ENCODE measurements around the gene LINGO3. TPM values are rescaled to one million over a fixed set of nuclear protein-coding genes. Genes with fewer than 3 reads are reported as not detected.

The LINGO3 gene
- total RNA-seq, 1 donor from 2014 or later, result not detected

DNA sequence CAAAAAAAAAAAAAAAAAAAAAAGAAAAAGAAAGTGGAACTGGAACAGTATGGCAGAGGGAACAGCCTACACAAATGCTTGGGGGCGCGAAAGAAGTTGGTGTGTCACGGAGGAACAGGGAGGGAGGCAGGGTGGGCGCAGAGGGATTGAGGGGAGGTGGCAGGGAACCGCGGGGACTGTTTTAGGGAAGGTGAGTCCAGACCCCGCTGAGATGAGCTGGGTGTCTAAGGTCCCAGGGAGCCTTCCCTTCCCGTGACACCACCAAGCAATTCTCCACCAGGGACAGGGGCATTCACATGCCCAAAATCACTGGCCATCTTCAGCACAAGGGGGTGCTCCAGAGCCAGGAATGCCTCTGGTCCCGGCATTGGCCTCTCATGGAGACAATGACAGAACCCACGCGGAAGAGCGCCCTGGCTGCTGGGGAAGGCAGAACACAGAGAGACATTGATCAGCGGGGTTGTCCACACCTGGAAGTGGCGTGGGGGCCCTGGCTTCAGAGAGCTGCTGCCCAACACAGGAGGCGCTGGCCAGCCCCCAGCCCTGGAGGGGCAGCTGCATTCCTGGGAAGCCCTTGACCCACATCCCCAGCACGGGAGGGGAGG lies 32.9 kb downstream of the LINGO3 start:
- ATAC-seq (ENCODE audit: poor library complexity) (peak; percentile 36), DNase-seq (peak; percentile 78)
- intact Hi-C loops (cut with DNase I), result loop anchor here (5.0 kb wide), 2 partner anchors 38 to 42 kb away; partner anchors contain the start of genes PLEKHJ1 and SF3A2

DNA sequence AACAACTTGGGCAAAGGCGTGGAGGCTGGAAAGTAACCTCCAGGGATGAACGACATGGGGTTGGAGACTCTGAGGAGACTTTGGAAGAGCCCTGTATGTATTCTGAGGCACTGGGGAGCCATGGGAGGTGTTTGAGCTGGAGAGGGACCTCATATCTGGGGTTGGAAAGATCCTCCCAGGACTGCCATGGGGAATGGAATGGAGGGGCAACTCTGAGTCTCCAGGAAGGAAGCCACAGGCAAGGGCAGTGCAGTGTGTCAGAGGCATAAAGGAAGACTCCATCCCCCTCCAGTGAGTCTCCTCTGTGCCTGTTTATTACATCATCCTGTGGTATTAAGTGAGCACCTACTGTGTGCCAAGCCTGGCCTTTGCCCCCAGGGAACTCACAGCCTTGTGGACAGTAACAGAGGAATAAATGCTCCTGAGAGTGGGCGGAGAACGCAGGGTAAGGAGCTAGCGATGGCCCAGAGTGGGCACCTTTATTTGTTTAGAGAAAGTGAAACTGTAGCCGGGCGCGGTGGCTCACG lies 33.7 kb downstream of the LINGO3 start:
- DNase-seq (no peak), ATAC-seq (ENCODE audit: poor library complexity) (no peak)
- intact Hi-C loops (cut with DNase I), result loop anchor here (5.0 kb wide), 1 partner anchor 37 kb away; the partner anchor contains the start of genes PLEKHJ1 and SF3A2

DNA sequence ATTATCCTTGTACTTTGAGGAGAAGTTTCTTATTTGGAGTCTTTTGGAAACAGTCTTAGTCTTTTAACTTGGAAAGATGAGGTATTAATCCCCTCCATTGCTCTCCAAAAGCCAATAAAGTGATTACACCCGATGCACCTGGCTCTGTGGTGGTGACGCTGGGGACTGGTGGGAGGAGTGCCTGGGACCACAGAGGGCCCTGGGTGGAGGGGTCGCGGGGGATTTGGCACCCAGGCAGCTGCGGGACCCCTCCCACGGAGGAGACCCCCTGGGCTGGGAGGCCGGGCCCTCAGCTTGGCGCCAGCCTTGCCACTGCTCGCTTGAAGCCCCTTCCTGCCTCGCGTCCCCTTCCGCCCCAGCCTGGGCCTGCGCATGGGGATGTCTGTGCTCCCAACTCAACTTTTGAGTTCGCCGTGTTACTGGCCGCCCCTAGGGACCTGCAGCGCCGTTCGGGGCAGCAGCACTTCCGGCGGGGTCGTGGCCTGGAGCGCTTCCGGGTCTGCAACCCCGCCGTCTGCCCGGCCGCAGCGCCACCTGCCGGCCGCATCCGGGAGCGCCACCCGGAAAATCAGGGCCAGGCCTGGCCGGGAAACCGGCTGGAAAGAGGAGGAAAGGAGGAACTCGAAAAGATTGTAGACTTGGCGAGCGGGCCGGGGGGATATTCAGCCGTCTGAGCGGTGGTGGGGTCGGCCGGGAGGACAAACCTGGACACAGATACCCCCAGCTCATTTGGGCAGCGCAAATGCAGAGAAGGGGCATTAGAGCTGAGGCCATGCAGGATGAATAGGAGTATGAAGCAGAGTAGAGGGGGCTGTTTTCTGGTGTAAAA lies 34.4 kb downstream of the LINGO3 start:
- DNase-seq (peak; percentile 85), ATAC-seq (ENCODE audit: poor library complexity) (peak; percentile 21)
- intact Hi-C loops (cut with DNase I), result loop anchor here (5.0 kb wide), 1 partner anchor 36 kb away; the partner anchor contains the start of genes PLEKHJ1 and SF3A2

DNA sequence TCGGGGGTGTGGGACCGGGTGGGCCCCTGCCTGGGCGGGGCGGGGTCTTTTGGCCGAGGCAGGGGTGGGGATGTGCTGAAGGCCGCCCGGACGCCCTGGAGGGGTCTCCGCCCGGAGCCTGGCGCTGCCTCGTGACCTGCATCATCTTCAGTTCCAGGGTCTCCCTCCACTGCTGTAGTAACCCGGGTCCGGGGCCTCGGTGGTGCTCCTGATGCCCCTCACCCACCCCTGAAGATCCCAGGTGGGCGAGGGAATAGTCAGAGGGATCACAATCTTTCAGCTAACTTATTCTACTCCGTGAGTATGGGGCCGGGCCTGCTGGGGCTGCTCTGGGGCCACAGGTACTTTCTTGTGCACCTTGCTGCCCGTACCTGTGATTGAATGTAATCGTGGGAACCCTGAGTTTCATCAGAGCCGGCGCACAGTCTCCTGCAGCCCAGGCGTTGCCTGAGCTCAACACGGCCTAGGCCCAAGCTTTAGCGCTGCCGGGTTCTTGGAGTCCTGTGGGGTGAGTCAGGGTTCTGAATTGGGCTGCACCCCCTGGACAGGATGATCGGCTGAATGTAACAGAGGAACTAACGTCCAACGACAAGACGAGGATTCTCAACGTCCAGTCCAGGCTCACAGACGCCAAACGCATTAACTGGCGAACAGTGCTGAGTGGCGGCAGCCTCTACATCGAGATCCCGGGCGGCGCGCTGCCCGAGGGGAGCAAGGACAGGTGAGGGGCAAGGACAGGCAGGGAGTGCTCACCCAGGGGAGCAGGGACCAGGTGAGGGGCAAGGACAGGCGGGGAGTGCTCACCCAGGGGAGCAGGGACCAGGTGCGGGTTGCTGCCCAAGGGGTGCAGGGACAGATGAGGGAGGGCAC lies 36.5 kb downstream of the LINGO3 start:
- ATAC-seq (ENCODE audit: poor library complexity) (no peak), DNase-seq (no peak)
- intact Hi-C loops (cut with DNase I), result loop anchor here (5.0 kb wide), 1 partner anchor 34 kb away; the partner anchor contains the start of genes PLEKHJ1 and SF3A2

DNA sequence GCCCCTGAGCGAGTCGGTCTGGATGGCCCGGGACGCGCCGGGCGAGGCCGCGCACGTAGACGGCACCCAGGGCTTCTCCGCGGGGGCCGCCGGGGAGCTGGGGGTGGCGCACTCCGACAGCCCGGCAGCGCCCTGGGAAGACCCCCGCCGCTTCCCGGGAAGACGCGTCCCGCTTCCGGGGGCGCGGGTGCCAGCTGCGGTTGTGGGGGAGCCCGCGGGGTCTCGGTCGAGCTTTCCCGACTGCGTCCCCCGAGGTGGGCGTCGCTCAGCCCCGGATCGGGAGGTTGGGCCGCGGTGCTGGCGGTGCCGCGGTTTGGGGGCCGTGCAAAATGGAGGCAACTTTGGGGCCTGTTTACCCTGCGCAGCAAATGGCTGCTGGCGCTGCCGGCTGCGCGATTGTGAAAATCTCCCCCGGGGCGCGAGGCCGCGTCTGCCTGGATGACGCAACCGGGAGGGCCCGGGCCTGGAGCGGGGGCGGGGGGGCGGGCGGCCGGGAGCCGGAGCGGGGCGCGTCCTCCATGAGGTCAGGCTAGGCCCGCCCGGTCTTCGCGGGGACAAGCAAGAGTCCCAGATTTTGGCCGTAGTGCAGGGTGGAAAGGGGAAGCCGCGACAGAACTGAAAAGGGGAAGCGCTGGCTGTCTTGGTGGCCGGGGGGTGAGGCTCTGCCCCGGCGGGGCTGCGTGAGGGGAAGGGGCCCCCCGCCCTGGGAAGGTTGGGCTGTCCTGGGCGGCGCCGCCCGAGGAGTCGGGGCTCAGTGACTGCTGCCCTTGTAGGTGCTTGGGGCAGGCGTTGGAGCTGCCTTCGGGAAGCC lies 37.3 kb downstream of the LINGO3 start:
- peak; percentile 93 for DNase-seq
- intact Hi-C loops (cut with DNase I), result loop anchor here (5.0 kb wide), 1 partner anchor 33 kb away; the partner anchor contains the start of genes PLEKHJ1 and SF3A2
- ATAC-seq (ENCODE audit: poor library complexity), result peak; percentile 59

DNA sequence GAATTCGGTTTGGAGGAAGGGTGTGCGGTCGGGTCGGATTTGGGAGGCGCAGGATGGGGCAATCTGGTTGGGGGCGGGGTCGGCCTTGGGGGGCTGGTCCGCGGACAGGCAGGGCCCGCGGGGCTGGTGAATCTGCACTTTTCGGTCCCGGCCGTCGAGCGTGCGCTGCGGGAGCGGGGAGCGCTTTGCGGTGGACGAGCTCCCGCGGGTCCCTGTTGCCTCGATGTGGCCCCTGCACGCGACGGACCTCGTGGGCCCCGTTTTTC lies 37.9 kb downstream of the LINGO3 start:
- ATAC-seq (ENCODE audit: poor library complexity) (peak; percentile 26), DNase-seq (peak; percentile 79)
- intact Hi-C loops (cut with DNase I), result loop anchor here (5.0 kb wide), 1 partner anchor 33 kb away; the partner anchor contains the start of genes PLEKHJ1 and SF3A2

DNA sequence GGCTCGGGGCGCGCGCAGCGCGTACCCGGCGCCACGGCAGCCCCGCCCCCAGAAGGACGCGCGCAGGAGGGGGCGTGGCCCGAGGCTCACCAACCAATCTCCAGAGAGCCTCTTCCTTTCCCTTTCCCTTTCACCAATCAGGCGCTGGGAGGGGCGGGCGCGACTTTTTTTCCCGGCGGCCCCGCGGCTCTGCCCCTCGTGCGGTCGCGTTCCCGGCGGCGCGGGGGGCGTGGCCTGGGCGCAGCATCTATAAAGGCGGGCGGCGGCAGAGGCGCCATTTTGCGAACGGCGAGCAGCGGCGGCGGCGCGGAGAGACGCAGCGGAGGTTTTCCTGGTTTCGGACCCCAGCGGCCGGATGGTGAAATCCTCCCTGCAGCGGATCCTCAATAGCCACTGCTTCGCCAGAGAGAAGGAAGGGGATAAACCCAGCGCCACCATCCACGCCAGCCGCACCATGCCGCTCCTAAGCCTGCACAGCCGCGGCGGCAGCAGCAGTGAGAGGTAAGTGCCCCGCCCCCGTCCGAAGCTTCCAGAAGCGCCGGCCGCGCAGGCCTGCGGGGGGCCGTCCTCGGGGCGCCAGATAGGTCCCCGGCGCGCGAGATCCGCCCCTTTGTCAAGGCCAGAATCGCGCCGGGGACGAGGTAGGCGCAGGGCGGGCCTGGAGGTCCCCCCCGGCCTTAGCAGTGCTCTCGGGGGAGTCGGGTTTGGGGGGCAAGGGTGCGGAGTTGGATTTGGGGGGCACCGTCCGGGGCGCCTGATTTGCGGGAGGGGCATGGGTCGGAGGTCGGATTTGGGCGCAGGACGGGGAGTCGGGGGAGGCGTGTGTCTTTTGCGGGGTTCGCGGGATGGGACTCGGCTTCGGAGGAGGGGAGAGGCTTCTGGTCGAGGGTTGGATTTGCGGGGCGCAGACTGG lies 38.5 kb downstream of the LINGO3 start:
- ATAC-seq (ENCODE audit: poor library complexity), result peak; percentile 88
- DNase-seq, result peak; percentile 99
- intact Hi-C loops (cut with DNase I), result loop anchor here (2.0 to 5.0 kb wide), 2 partner anchors 32 to 113 kb away; partner anchors contain the start of genes PLEKHJ1 and SF3A2

DNA sequence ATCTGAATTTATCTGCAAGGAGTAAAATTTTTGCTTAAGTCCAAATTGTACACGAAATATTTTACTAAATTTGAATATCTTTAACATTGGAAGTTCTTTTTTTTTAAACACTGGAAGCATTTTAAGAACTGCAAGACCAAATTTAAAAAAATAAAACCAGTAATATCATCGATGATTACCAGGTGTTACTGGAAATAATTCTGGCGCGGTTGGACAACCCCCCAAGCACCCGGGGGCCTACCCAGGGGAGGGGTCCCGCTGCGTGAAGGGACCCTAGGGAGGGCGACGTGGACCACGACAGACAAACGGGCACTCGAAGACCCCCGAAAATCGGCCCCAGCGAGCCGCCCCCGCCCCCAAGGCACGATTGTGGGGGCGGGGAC lies 39.1 kb downstream of the LINGO3 start:
- DNase-seq (no peak), ATAC-seq (ENCODE audit: poor library complexity) (no peak)
- intact Hi-C loops (cut with DNase I), result loop anchor here (2.0 kb wide), 1 partner anchor 112 kb away; no protein-coding TSS in a partner anchor

DNA sequence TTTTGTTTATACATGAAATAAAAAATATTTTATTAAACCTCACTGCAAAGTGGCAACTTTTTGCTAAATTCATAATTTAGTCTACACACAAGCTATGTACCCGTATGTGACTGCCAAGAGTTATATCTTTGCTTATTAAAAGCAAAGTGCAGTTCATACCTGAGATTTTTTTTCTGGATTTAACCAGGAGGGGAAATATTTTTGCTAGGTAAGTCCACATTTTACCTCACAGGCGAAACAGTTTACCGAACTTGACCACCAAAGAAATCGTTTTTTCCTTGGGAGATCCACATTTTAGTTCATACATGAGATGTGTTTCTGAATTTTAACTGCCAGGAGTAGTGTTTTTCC lies 39.5 kb downstream of the LINGO3 start:
- ATAC-seq (ENCODE audit: poor library complexity), result no peak
- intact Hi-C loops (cut with DNase I), result loop anchor here (2.0 kb wide), 1 partner anchor 112 kb away; no protein-coding TSS in a partner anchor
- DNase-seq, result no peak

DNA sequence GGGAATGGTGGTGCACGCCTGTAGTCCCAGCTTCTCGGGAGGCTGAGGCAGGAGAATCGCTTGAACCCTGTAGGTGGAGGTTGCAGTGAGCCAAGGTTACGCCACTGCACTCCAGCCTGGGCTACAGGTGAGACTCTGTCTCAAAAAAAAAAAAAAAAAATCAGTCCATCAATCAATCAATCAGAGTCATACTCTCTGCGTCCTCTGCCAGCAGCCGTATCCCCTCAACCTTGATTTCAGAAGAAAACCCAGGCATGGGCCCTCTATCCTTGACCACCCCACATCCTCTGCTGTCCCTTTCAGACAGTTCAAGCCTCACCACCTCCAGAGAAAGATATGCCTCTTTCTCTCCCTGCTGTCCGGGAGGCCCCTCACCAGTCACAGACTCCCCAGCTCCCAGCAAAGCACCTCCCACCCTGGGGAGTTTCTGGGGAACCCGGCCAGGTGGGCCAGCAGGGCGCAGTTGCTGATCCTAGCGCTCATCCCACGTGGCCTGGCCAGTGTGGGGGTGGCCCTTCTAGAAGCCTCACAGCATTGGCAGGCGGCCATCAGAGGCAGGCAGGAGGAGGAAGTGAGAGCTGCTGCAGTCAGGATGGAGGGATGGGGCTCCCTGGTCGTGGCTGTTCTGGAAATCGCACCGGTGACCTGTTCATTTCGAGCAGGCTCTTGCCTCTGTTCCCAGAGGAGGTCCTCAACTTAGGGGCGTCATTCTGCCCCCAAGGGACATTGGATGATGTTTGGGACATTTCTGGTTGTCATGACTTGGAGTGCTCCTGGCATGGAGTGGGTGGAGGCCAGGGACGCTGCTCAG lies 41.6 kb downstream of the LINGO3 start:
- ATAC-seq (ENCODE audit: poor library complexity) (peak; percentile 14), DNase-seq (peak; percentile 95)
- intact Hi-C loops (cut with DNase I), result no loop called here

DNA sequence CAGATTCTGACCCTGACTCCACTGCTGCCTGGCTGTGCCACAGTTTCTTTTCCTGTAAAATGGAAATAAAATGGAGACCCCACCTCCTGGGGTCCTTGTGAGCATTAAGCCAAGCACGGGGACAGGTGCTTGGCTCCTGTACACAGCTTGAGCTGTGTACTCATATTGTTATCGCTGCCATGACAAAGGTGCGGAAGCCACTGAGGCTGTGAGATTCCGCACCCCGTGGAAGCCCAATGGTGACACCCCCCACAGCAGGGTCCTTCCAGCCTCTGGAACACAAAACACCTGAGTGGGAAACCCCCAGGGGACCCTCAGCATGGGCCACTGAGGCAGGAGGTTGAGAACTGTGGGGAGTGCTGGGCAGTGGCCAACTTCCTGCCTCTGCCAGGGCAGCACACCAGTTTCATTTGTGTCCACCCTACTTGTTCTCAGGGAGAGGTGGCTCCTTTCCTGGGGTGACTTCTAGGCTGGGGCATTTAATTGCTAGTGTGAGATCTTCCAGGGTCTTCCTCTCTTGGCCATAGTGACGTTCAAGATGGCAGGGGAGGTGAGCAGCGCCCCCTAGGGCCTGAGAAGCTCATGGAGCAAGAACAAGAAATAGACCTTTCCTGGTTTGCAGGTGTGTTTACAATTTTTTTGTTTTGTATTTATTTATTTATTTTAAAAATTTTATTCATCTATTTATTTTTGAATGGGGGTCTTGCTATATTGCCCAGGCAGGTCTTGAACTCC lies 46.3 kb downstream of the LINGO3 start:
- intact Hi-C loops (cut with DNase I), result no loop called here
- no peak for ATAC-seq (ENCODE audit: poor library complexity)
- no peak for DNase-seq

DNA sequence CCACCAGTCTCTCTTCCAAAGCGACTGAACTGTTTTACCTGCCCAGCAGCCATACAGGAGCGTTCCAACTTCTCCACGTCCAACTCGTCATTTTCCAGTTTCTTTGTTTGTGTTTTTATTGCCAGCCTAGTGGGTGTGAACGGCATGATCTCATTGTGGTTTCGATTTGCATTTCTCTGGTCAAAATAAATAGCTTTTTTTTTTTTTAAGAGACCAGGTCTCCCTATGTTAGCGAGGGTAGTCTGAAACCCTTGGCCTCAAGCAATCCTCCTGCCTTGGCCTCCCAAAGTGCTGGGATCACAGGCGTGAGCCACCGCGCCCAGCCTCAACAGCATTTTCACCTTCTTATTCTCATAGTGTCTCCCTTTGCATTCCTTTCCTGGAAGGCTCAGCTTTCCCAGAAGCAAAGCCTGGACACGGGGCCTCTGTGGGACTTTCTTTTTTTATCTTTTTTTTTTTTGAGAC lies 47.6 kb downstream of the LINGO3 start:
- DNase-seq (no peak), ATAC-seq (ENCODE audit: poor library complexity) (no peak)
- intact Hi-C loops (cut with DNase I), result no loop called here

DNA sequence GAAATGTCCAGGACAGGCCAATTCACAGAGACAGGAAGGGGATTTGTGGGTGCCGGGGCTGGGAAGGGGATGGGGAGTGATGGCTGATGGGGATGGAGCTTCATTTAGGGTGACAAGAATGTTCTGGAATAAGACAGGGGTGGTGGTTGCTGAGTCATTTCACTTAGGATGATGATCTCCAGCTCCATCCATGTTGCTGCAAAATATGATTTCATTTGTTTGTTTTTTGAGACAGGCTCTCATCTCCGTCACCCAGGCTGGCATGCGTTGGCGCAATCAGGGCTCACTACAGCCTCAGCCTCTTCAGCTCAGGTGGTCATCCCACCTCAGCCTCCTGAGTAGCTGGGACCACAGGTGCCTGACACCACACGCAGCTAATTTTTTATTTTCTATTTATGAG lies 48.6 kb downstream of the LINGO3 start:
- DNase-seq (no peak), ATAC-seq (ENCODE audit: poor library complexity) (no peak)
- intact Hi-C loops (cut with DNase I), result no loop called here
